Astrocyte of the spinal cord (primary cell): ENCODE measurements around the gene HDAC6.
"Not testable (repeated sequence)": the region's sequence is repeated elsewhere in the genome, so short reads cannot be mapped to it uniquely, and the experiment has no call there.

Experiments used
- DNase-seq: peaks from one replicate; pipeline ENCODE4 v3.0.0; 2011; ENCODE audit warnings: low read depth, low spot score
- H3K4me3 ChIP-seq: 2 replicates; pipeline ENCODE4 v1.5.1; 2011; ENCODE audit warnings: low read depth, mild to moderate bottlenecking, low read length, moderate library complexity
- CTCF ChIP-seq: IDR thresholded peaks from 2 replicates; pipeline ENCODE4 v1.5.1; 2012; ENCODE audit warnings: low read depth, mild to moderate bottlenecking, low read length, inconsistent platforms
- in situ Hi-C: cut with HindIII; loops from 2 replicates; pipeline ENCODE4 v1.10.0; 2017; ENCODE audit warnings: low sequenced_read_pairs

The HDAC6 gene

DNA sequence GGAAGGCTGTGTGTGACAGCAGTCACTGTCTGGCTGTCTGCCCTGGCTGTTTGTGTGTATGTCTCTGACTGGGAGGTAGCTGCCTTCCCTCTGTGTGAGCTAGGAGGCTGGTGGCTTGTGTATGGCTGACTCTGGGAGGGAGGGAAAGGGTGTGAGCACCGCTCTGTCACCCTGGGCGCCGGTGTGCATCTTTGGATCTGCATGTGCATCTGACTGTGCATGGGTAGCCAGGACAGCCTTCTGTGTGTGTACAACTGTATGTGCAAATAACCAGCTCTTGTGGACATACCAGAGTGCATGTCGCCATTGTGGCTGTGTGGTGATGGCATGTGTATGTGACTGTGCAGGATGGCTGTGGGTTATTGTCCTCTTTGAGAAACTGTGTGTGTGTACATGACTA, 17.0 kb downstream of the HDAC6 start:
- in situ Hi-C loops: no loop called here
- H3K4me3 ChIP-seq: no peak overlapping the region
- no peak for DNase-seq
- no peak for TF ChIP-seq CTCF

GRCh38 chrX:48819394-48819793, 17.5 kb downstream of the HDAC6 start:
- DNase-seq, in situ Hi-C loops, H3K4me3 ChIP-seq: not testable (repeated sequence)

DNA sequence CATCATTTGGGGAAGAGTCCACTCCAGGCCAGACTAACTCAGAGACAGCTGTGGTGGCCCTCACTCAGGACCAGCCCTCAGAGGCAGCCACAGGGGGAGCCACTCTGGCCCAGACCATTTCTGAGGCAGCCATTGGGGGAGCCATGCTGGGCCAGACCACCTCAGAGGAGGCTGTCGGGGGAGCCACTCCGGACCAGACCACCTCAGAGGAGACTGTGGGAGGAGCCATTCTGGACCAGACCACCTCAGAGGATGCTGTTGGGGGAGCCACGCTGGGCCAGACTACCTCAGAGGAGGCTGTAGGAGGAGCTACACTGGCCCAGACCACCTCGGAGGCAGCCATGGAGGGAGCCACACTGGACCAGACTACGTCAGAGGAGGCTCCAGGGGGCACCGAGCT, 21.2 kb downstream of the HDAC6 start:
- in situ Hi-C loops: no loop called here
- DNase-seq: no peak
- TF ChIP-seq CTCF: no peak
- no peak overlapping the region for H3K4me3 ChIP-seq

DNA sequence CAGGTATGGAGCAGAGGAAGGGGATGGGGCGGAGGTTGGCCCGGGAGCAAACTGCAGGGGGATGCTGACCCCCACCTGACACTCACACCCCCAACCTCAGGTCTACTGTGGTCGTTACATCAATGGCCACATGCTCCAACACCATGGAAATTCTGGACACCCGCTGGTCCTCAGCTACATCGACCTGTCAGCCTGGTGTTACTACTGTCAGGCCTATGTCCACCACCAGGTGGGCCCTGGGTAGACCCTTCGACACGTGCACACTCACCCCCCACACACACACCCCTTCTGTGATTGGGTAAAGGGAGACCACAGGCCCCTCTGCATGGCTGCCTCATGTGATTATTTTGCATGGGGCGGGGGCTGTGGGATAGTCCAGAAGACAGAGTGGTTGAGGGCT, 22.2 kb downstream of the HDAC6 start:
- no peak for DNase-seq
- in situ Hi-C loops: no loop called here
- TF ChIP-seq CTCF: no peak
- no peak overlapping the region for H3K4me3 ChIP-seq

DNA sequence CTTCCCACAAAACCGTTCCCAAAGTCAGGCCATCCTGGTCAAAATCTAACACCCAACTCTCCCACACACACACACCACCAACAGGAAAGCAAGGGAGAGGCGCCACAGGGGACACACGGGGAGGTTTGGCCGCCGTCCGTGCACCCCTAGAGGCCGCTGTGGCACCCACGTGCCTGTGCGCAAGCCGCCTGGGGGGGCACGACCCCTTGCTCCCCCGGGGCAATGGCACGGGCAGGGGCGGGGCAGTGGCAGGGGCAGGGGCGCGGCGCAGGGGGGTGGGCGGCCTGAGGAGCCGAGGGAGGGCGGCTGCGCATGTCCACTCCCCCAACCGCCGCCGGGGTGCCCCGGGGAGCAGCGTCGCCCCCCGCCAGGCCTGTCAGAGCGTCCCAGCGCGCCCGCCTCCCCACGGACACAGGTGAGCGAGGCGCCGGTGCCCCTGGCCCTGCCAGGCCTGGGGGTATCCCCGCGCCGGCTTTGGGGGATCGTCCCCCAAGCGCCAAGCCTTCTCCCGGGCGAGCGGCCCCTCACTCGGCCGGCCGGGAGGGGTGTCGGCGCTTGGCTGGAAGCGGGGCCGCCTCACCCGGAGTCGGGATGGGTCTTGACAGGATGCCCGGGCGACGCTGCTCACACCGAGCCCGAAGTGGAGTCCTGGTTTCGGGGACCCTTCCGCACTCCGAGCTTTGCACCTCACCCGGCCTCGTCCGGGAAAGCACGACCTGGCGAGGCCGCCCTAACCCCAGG, 24.4 kb downstream of the HDAC6 start, which contains the start of gene ERAS:
Gene ERAS (plus strand): TSS at position 379 of the 741 bp plus-strand sequence. CDS start 2,611 bp downstream, outside the sequence.
- TF ChIP-seq CTCF: no peak
- H3K4me3 ChIP-seq: no peak within 1 kb of the TSS
- no peak for DNase-seq
- in situ Hi-C loops: no loop called here

DNA sequence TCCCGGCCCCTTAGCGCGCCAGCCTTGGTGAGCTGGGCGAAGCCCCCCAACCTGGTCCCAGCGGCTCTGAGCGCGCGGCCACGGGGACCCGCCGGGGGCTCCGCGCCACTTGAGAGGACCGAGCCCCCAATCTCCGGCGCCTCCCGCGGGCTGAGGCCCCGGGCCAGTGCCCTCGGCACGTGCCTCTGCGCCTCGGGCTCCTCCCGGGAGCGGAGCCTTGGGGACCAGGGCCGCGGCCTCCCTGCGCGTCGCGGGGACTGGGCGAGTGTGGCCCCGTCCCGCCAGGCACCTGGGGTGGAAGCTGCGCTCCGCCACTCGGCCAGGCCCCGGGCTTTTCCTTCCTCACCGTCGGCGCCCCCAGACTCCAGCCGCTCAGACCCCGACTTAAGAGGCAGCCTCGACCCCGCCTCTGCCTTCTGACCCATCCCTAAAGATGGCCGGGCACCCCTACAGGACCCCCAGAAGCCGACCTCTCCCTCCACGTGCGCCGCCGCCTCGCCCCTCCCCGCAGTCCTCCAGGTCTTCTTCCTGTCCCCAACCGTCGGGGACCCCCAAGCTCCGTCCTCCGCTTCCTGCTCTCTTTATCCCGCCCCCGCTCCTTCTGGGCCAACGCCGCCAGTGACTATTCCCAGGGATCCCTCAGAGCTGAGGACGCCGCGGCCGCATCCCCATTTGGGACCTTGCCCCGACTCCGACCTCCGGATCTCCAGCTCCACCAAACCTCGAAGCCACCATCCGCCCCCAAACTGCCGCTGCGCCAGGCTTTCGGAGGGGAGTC, 25.2 kb downstream of the HDAC6 start:
- in situ Hi-C loops: no loop called here
- no peak for DNase-seq
- no peak overlapping the region for H3K4me3 ChIP-seq
- no peak for TF ChIP-seq CTCF

GRCh38 chrX:48827654-48827968, 25.7 kb downstream of the HDAC6 start:
- TF ChIP-seq CTCF: no peak
- in situ Hi-C loops: no loop called here
- DNase-seq: no peak
- no peak overlapping the region for H3K4me3 ChIP-seq
